SK-N-SH (cell line): ENCODE measurements around the gene RAB8B. TPM values are rescaled to one million over a fixed set of nuclear protein-coding genes. Genes with fewer than 3 reads are reported as not detected.

Experiments used
- CTCF ChIA-PET: fragments of 300-600, 350-600 bp; formaldehyde crosslinking; extraction: SDS; loops from one replicate; lab custom pipeline; 2021; lab: Yijun Ruan, JAX
- POLR2A ChIA-PET: fragments of 350-600 bp; sonication (Branson Sonifier 250); formaldehyde crosslinking; extraction: SDS; loops from one replicate; lab custom pipeline; 2020; ENCODE audit warnings: antibody characterized with exemption, inconsistent platforms; lab: Yijun Ruan, JAX
- DNase-seq: peaks from one replicate; pipeline ENCODE4 v3.0.0; 2012
- H2AFZ ChIP-seq: fragments of 200-600 bp; sonication (generic); 2 replicates; pipeline ENCODE4 v1.8.1; 2016; ENCODE audit warnings: antibody characterized with exemption, mild to moderate bottlenecking, low read depth
- H3F3A ChIP-seq: fragments of 200-600 bp; sonication (generic); replicated peaks from 2 replicates; pipeline ENCODE3; 2016; ENCODE audit warnings: antibody characterized with exemption, mild to moderate bottlenecking; ENCODE audit not compliant: insufficient read depth
- H3K27ac ChIP-seq, 2 experiments: fragments of 200-500 bp in 1 of 2; fragments of 200-600 bp in 1 of 2; sonication (Bioruptor generic) in 1 of 2; sonication (generic), shearing (Covaris generic) in 1 of 2; 2 replicates each; pipeline versions ENCODE4 v1.5.1 to v1.6.1; 2014 to 2016; ENCODE audit warnings: low read depth in 2 of 2, inconsistent platforms in 1 of 2, low read length in 1 of 2, mild to moderate bottlenecking in 1 of 2, mixed read lengths in 1 of 2
- H3K27me3 ChIP-seq: fragments of 200-600 bp; sonication (generic), shearing (Covaris generic); 2 replicates; pipeline ENCODE4 v1.6.1; 2016; ENCODE audit warnings: mixed run types; ENCODE audit not compliant: insufficient read depth
- H3K36me3 ChIP-seq, 2 experiments: fragments of 200-500 bp in 1 of 2; fragments of 200-600 bp in 1 of 2; sonication (Bioruptor generic) in 1 of 2; sonication (generic) in 1 of 2; replicated peaks in 1 of 2; 2 replicates each; pipeline versions ENCODE3 to v1.5.1; 2014 to 2016; ENCODE audit warnings: low read length in 1 of 2, mild to moderate bottlenecking in 1 of 2; ENCODE audit not compliant: insufficient read depth in 2 of 2, control insufficient read depth in 1 of 2
- H3K4me1 ChIP-seq, 2 experiments: fragments of 200-500 bp in 1 of 2; fragments of 200-600 bp in 1 of 2; sonication (Bioruptor generic) in 1 of 2; sonication (generic), shearing (Covaris generic) in 1 of 2; 2 replicates each; pipeline versions ENCODE4 v1.5.1 to v1.6.1; 2014 to 2016; ENCODE audit warnings: low read depth in 1 of 2, low read length in 1 of 2, mixed run types in 1 of 2; ENCODE audit not compliant: insufficient read depth in 2 of 2, control insufficient read depth in 1 of 2
- H3K4me2 ChIP-seq: fragments of 200-600 bp; sonication (generic), shearing (Covaris generic); 2 replicates; pipeline ENCODE4 v1.6.1; 2017; ENCODE audit warnings: mixed run types
- H3K4me3 ChIP-seq, 2 experiments: fragments of 200-500 bp in 1 of 2; fragments of 200-600 bp in 1 of 2; sonication (Bioruptor generic) in 1 of 2; sonication (generic), shearing (Covaris generic) in 1 of 2; 2 replicates each; pipeline versions ENCODE4 v1.5.1 to v1.8.1; 2014 to 2016; ENCODE audit warnings: low read depth in 2 of 2, inconsistent platforms in 1 of 2, low read length in 1 of 2, mild to moderate bottlenecking in 1 of 2, mixed read lengths in 1 of 2, moderate library complexity in 1 of 2
- H3K79me2 ChIP-seq: fragments of 200-600 bp; sonication (generic); 2 replicates; pipeline ENCODE4 v1.8.1; 2017; ENCODE audit warnings: mild to moderate bottlenecking; ENCODE audit not compliant: insufficient read depth
- H3K9ac ChIP-seq: fragments of 200-600 bp; sonication (generic); 2 replicates; pipeline ENCODE4 v1.6.1; 2017; ENCODE audit warnings: mixed run types
- H3K9me2 ChIP-seq: fragments of 200-600 bp; sonication (generic); 2 replicates; pipeline ENCODE4 v1.6.1; 2017; ENCODE audit warnings: mixed run types
- H3K9me3 ChIP-seq: fragments of 200-600 bp; sonication (generic); 2 replicates; pipeline ENCODE4 v1.6.1; 2017; ENCODE audit warnings: mixed run types, mild to moderate bottlenecking, moderate library complexity
- H4K20me1 ChIP-seq: fragments of 200-600 bp; sonication (generic); 2 replicates; pipeline ENCODE4 v1.6.1; 2017; ENCODE audit warnings: mild to moderate bottlenecking, mixed run types; ENCODE audit not compliant: insufficient read depth
- EP300 ChIP-seq, 2 experiments: IDR thresholded peaks; 2 replicates each; pipeline versions ENCODE4 v1.4.0 to v1.6.1; 2012; ENCODE audit warnings: borderline replicate concordance in 1 of 2, low read depth in 1 of 2, low read length in 1 of 2
- FOSL2 ChIP-seq: IDR thresholded peaks from 2 replicates; pipeline ENCODE4 v1.4.0; 2012; ENCODE audit warnings: low read depth, mild to moderate bottlenecking, moderate library complexity, borderline replicate concordance
- FOXJ3 ChIP-seq: sonication (generic); formaldehyde crosslinking; IDR thresholded peaks from 2 replicates; pipeline ENCODE4 v1.5.1; 2020; ENCODE audit warnings: mild to moderate bottlenecking, missing genetic modification reagents
- GATA2 ChIP-seq: sonication (generic); formaldehyde crosslinking; IDR thresholded peaks from 2 replicates; pipeline ENCODE4 v1.5.0; 2020; ENCODE audit warnings: mild to moderate bottlenecking, missing genetic modification reagents
- JUND ChIP-seq: IDR thresholded peaks from 2 replicates; pipeline ENCODE4 v1.4.0; 2012
- MXI1 ChIP-seq: IDR thresholded peaks from 2 replicates; pipeline ENCODE4 v1.6.1; 2012; ENCODE audit warnings: mild to moderate bottlenecking, low read depth, low read length, improper control_type of control experiment
- NFIC ChIP-seq: IDR thresholded peaks from 2 replicates; pipeline ENCODE4 v1.4.0; 2012; ENCODE audit warnings: borderline replicate concordance
- NRF1 ChIP-seq: IDR thresholded peaks from 2 replicates; pipeline ENCODE4 v1.6.1; 2012; ENCODE audit warnings: low read depth, mild to moderate bottlenecking, low read length
- POLR2AphosphoS5 ChIP-seq: IDR thresholded peaks from 2 replicates; pipeline ENCODE4 v1.6.1; 2012; ENCODE audit warnings: low read depth, low read length
- RCOR1 ChIP-seq: fragments of 150-350 bp; IDR thresholded peaks from 2 replicates; pipeline ENCODE4 v1.6.1; 2017; ENCODE audit warnings: antibody characterized with exemption, low read length
- REST ChIP-seq: IDR thresholded peaks from 2 replicates; pipeline ENCODE4 v1.6.1; 2012; ENCODE audit warnings: mild to moderate bottlenecking, low read depth, low read length, moderate library complexity
- RFX5 ChIP-seq: IDR thresholded peaks from 2 replicates; pipeline ENCODE4 v1.6.1; 2012; ENCODE audit warnings: mild to moderate bottlenecking, improper control_type of control experiment, low read length
- RXRA ChIP-seq: IDR thresholded peaks from 2 replicates; pipeline ENCODE4 v1.4.0; 2012; ENCODE audit warnings: low read depth, mild to moderate bottlenecking, borderline replicate concordance
- SMC3 ChIP-seq: IDR thresholded peaks from 2 replicates; pipeline ENCODE4 v1.6.1; 2012; ENCODE audit warnings: low read depth, low read length, improper control_type of control experiment
- USF2 ChIP-seq: fragments of 150-350 bp; IDR thresholded peaks from 2 replicates; pipeline ENCODE4 v1.6.1; 2017; ENCODE audit warnings: antibody characterized with exemption, low read length, low read depth, borderline replicate concordance
- WGBS: methylation state at CpG from one replicate; pipeline ENCODE4 v1.1.6; 2017; ENCODE audit warnings: low lambda C conversion rate; 5-methylcytosine and 5-hydroxymethylcytosine counted together
- polyA plus RNA-seq, 3 experiments: library from polyadenylated mRNA; depleted of rRNA; stranded (reverse); fragments of >200 nt; gene quantifications; 2 replicates each; pipeline ENCODE4 v1.2.3, GENCODE V29; 2012

RAB8B gene
- polyA plus RNA-seq, 1 of the 3 experiments (the other 2 are of a cell fraction): 5.4 TPM

- WGBS: 69% methylated on average over 4 of the region's 4 CpGs
- no peaks in the 10 kb centered on the region for H3K9me3 ChIP-seq
- H3K79me2 ChIP-seq: peaks cover 16% of the 10 kb centered on the region; the same call in 1 of the 2 replicates
- no peak for TF ChIP-seq USF2
- no peak for TF ChIP-seq MXI1
- TF ChIP-seq EP300 (IDR thresholded peaks at IDR 0.05; ENCODE audit: borderline replicate concordance in 1 of 2, low read depth in 1 of 2, low read length in 1 of 2): no peak
- no peak for TF ChIP-seq JUND
- no peak for TF ChIP-seq FOXJ3
- no peak for DNase-seq
- H3K9me2 ChIP-seq: no peaks in the 10 kb centered on the region
- no peak overlapping the region for H3K4me3 ChIP-seq
- H3F3A ChIP-seq: peaks cover 35% of the 10 kb centered on the region
- peaks cover 2 to 42% of the 10 kb centered on the region in 2 experiments for H3K4me1 ChIP-seq
- no peak overlapping the region for H2AFZ ChIP-seq
- H3K4me2 ChIP-seq: no peak overlapping the region
- H3K9ac ChIP-seq: no peak overlapping the region; the same call in 1 of the 2 replicates
- H3K27ac ChIP-seq: no peak overlapping the region; a peak in 1 of 4 replicates
- H3K27me3 ChIP-seq: no peaks in the 10 kb centered on the region
- POLR2A ChIA-PET: no interaction called here
- CTCF ChIA-PET: no interaction called here
- H3K36me3 ChIP-seq: no peaks in the 10 kb centered on the region
- no peaks in the 10 kb centered on the region for H4K20me1 ChIP-seq
These were observed 43.0 kb downstream of the RAB8B start for GRCh38 chr15:63232405-63232804.

- peaks cover 20% of the 10 kb centered on the region; the same call in 1 of the 2 replicates for H3K79me2 ChIP-seq
- H3K9me3 ChIP-seq: no peaks in the 10 kb centered on the region
- CTCF ChIA-PET: interaction anchor here (0.6 kb wide), 1 partner anchor 969 kb away, joined by 3 read pairs; no protein-coding TSS in a partner anchor
- H3K9ac ChIP-seq: no peak overlapping the region
- H3K4me3 ChIP-seq: no peak overlapping the region
- TF ChIP-seq NFIC (no peak), USF2 (no peak), FOSL2 (no peak), POLR2AphosphoS5 (no peak), RCOR1 (no peak), RFX5 (no peak), NRF1 (no peak), RXRA (no peak), FOXJ3 (no peak), SMC3 (no peak), GATA2 (CRISPR knock-in tag) (no peak), REST (no peak)
- POLR2A ChIA-PET: no interaction called here
- no peaks in the 10 kb centered on the region for H4K20me1 ChIP-seq
- no peak overlapping the region; the same call in 1 of the 2 replicates for H3K4me2 ChIP-seq
- peaks cover 37% of the 10 kb centered on the region for H3F3A ChIP-seq
- DNase-seq: no peak
- WGBS: 96% methylated on average over 5 of the region's 5 CpGs
- peaks cover 2 to 42% of the 10 kb centered on the region in 2 experiments for H3K4me1 ChIP-seq
- peak overlapping the region in 1 of 2 experiments; percentile 91; a peak in 2 of 4 replicates for H3K27ac ChIP-seq
- no peaks in the 10 kb centered on the region for H3K27me3 ChIP-seq
- H3K9me2 ChIP-seq: no peaks in the 10 kb centered on the region
- no peaks in the 10 kb centered on the region for H3K36me3 ChIP-seq
- H2AFZ ChIP-seq: no peak overlapping the region
These were observed 43.5 kb downstream of the RAB8B start for GRCh38 chr15:63232943-63233342.
